GM23338 (cell line): Measurements from ENCODE around the gene ARL15. TPM values are rescaled to one million over a fixed set of nuclear protein-coding genes. Genes with fewer than 3 reads are reported as not detected.

Experiments
- ATAC-seq: fragments of 200-7000 bp; cut with Tn5 transposase; 3 replicates; pipeline ENCODE4 v1.9.1; 2020
- DNase-seq: peaks from one replicate; pipeline ENCODE4 v3.0.0-alpha.2; 2015; ENCODE audit warnings: low spot score
- H2AFZ ChIP-seq: fragments of 200-600 bp; sonication (generic); 2 replicates; pipeline ENCODE4 v1.8.0; 2016; ENCODE audit warnings: antibody characterized with exemption, mild to moderate bottlenecking, moderate library complexity
- H3F3A ChIP-seq: fragments of 200-600 bp; sonication (generic); replicated peaks from 2 replicates; pipeline ENCODE4 v1.8.0; 2017; ENCODE audit warnings: antibody characterized with exemption, mixed run types, low read depth
- H3K27ac ChIP-seq: fragments of 200-600 bp; sonication (generic); 2 replicates; pipeline ENCODE4 v1.6.1; 2016; ENCODE audit warnings: low read depth
- H3K27me3 ChIP-seq: fragments of 200-600 bp; sonication (generic); 2 replicates; pipeline ENCODE4 v1.8.0; 2016; ENCODE audit warnings: mild to moderate bottlenecking, mixed run types, moderate library complexity; ENCODE audit not compliant: insufficient read depth
- H3K36me3 ChIP-seq: fragments of 200-600 bp; sonication (generic); 2 replicates; pipeline ENCODE4 v1.8.0; 2016; ENCODE audit warnings: mild to moderate bottlenecking; ENCODE audit not compliant: insufficient read depth
- H3K4me1 ChIP-seq: fragments of 200-600 bp; sonication (generic); 2 replicates; pipeline ENCODE4 v1.8.0; 2016; ENCODE audit warnings: mild to moderate bottlenecking, moderate library complexity; ENCODE audit not compliant: insufficient read depth
- H3K4me2 ChIP-seq: fragments of 200-600 bp; sonication (generic); 2 replicates; pipeline ENCODE4 v1.7.1; 2017; ENCODE audit warnings: mixed run types
- H3K4me3 ChIP-seq: fragments of 200-600 bp; sonication (generic); 2 replicates; pipeline ENCODE4 v1.6.1; 2016; ENCODE audit warnings: mixed run types
- H3K79me2 ChIP-seq: fragments of 200-600 bp; sonication (generic); replicated peaks from 2 replicates; pipeline ENCODE4 v1.8.0; 2017; ENCODE audit warnings: mild to moderate bottlenecking; ENCODE audit not compliant: insufficient read depth
- H3K9me2 ChIP-seq: fragments of 200-600 bp; sonication (generic); 2 replicates; pipeline ENCODE4 v1.8.0; 2017; ENCODE audit not compliant: insufficient read depth
- H4K20me1 ChIP-seq: fragments of 200-600 bp; sonication (generic); replicated peaks from 2 replicates; pipeline ENCODE4 v1.8.0; 2017; ENCODE audit warnings: mild to moderate bottlenecking; ENCODE audit not compliant: insufficient read depth
- H3K27ac Mint-ChIP-seq: 2 replicates; pipeline ENCODE4 v1.8.0; 2020; ENCODE audit warnings: inconsistent platforms, mild to moderate bottlenecking, moderate library complexity, mixed read lengths
- H3K27me3 Mint-ChIP-seq: 3 replicates; pipeline ENCODE4 v1.8.0; 2022; ENCODE audit warnings: low read depth, mild to moderate bottlenecking, moderate library complexity, mixed read lengths, inconsistent platforms; ENCODE audit not compliant: insufficient read depth, poor library complexity
- H3K36me3 Mint-ChIP-seq: 3 replicates; pipeline ENCODE4 v1.8.0; 2021; ENCODE audit warnings: low read depth, mild to moderate bottlenecking, inconsistent platforms, moderate library complexity, mixed read lengths
- H3K4me1 Mint-ChIP-seq: 3 replicates; pipeline ENCODE4 v1.8.0; 2020; ENCODE audit warnings: mild to moderate bottlenecking, inconsistent platforms, mixed read lengths
- H3K4me3 Mint-ChIP-seq: 3 replicates; pipeline ENCODE4 v1.8.0; 2021; ENCODE audit warnings: moderate library complexity, mild to moderate bottlenecking, inconsistent platforms, mixed read lengths
- H3K9me3 Mint-ChIP-seq: 3 replicates; pipeline ENCODE4 v1.8.0; 2020; ENCODE audit warnings: moderate library complexity, mild to moderate bottlenecking, inconsistent platforms, mixed read lengths
- CTCF ChIP-seq, 2 experiments: fragments of 200-600 bp in 1 of 2; sonication (generic) in 1 of 2; conservative IDR thresholded peaks; 2 replicates each; pipeline versions ENCODE4 v1.5.1 to v1.6.1; 2016 to 2017; ENCODE audit warnings: antibody characterized with exemption in 2 of 2, low read depth in 2 of 2, mild to moderate bottlenecking in 2 of 2, moderate library complexity in 1 of 2
- ETS1 ChIP-seq: IDR thresholded peaks from 2 replicates; pipeline ENCODE4 v1.6.1; 2016; ENCODE audit warnings: antibody characterized with exemption
- EZH2 ChIP-seq: fragments of 200-600 bp; sonication (generic); IDR thresholded peaks from one replicate; pipeline ENCODE4 v1.8.0; 2017; ENCODE audit warnings: antibody characterized with exemption, mild to moderate bottlenecking, low read depth; ENCODE audit not compliant: unreplicated experiment
- EZH2phosphoT487 ChIP-seq: fragments of 200-600 bp; sonication (generic); IDR thresholded peaks from one replicate; pipeline ENCODE4 v1.8.1; 2018; ENCODE audit warnings: antibody characterized with exemption; ENCODE audit not compliant: unreplicated experiment
- JUNB ChIP-seq: IDR thresholded peaks from one replicate; pipeline ENCODE4 v1.6.1; 2016; ENCODE audit warnings: antibody characterized with exemption; ENCODE audit not compliant: unreplicated experiment
- NANOG ChIP-seq: IDR thresholded peaks from 2 replicates; pipeline ENCODE4 v1.6.1; 2016; ENCODE audit warnings: antibody characterized with exemption, borderline replicate concordance
- STAT1 ChIP-seq: IDR thresholded peaks from one replicate; pipeline ENCODE4 v1.6.1; 2016; ENCODE audit warnings: antibody characterized with exemption; ENCODE audit not compliant: unreplicated experiment
- polyA plus RNA-seq: library from polyadenylated mRNA; unstranded; fragments of >200 nt; fragmentation: Nextera tagmentation; extraction: Ambion mirVana; gene quantifications from 2 replicates; pipeline ENCODE4 v1.2.1, GENCODE V29; 2016
- total RNA-seq: library from RNA; depleted of rRNA; stranded (reverse); fragments of >200 nt; shearing (Covaris generic); gene quantifications from 2 replicates; pipeline ENCODE4 v1.2.3, GENCODE V29; 2014
- TF ChIP-seq, protein P1 (sequence below): fragments of 250-450 bp; sonication (Bioruptor Pico); IDR thresholded peaks from 2 replicates; pipeline ENCODE4 v1.5.0; 2020; ENCODE audit warnings: mild to moderate bottlenecking, moderate library complexity

Gene ARL15
- total and polyA plus RNA-seq, 2 experiments from 2014 or later, result 13.0 to 54.0 TPM

DNA sequence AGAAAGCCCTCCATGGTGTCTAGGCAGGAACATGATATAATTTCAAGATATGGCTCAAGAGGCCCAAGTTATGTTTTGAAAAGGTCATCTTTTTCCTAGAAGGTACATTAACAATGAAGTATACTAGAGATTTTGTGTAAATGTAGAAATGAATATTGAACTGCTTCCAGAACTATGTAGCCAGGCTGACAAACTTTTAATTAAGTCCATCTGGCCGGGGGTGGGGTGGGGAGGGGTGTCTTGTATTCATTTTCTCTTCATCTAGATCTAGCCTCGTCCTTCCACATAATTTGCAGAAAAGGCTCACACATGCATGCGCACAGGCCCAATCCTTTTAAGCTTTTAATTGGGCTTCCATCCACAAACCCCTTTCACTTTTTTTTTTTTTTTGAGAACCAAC, 323.3 kb downstream of the ARL15 start:
- H3K36me3 Mint-ChIP-seq, result peaks cover 4% of the 10 kb centered on the region; the same call in 1 of the 3 replicates

DNA sequence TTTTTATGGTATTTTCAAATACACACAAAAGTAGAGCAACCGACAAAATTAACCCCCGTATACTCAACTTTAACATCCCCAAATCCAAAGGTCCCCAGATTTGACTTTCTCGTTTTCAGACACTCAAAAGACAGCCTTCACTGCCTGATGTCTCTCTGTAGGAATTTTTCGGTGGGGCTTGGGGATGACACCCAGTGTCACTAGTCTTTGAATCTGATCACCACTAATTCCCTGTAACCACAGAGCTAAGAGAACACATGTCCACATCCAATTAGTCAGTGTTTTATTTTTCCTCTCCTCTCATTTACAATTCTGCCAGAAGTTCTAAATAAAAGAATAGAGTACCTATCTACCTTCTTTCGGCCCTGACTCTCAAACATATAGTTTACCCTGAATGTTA, 324.6 kb downstream of the ARL15 start:
- Histone ChIP-seq H3K27me3 (no peaks in the 10 kb centered on the region), H3F3A (no peaks in the 10 kb centered on the region), H4K20me1 (no peaks in the 10 kb centered on the region), H3K4me1 (peaks cover 28% of the 10 kb centered on the region), H3K36me3 (no peaks in the 10 kb centered on the region), H3K4me3 (no peak overlapping the region), H3K4me2 (no peak overlapping the region), H2AFZ (no peak overlapping the region), H3K79me2 (no peaks in the 10 kb centered on the region), H3K27ac (no peak overlapping the region), H3K9me2 (no peaks in the 10 kb centered on the region)
- peaks cover 31% of the 10 kb centered on the region for H3K4me1 Mint-ChIP-seq
- H3K27me3 Mint-ChIP-seq, result peaks cover 4% of the 10 kb centered on the region
- H3K9me3 Mint-ChIP-seq, result peaks cover 4% of the 10 kb centered on the region; the same call in 1 of the 3 replicates
- no peak overlapping the region for H3K4me3 Mint-ChIP-seq
- DNase-seq (no peak), ATAC-seq (no peak)
- no peak overlapping the region for H3K27ac Mint-ChIP-seq
- peaks cover 4% of the 10 kb centered on the region; the same call in 1 of the 3 replicates for H3K36me3 Mint-ChIP-seq
- TF ChIP-seq, protein P1, sequence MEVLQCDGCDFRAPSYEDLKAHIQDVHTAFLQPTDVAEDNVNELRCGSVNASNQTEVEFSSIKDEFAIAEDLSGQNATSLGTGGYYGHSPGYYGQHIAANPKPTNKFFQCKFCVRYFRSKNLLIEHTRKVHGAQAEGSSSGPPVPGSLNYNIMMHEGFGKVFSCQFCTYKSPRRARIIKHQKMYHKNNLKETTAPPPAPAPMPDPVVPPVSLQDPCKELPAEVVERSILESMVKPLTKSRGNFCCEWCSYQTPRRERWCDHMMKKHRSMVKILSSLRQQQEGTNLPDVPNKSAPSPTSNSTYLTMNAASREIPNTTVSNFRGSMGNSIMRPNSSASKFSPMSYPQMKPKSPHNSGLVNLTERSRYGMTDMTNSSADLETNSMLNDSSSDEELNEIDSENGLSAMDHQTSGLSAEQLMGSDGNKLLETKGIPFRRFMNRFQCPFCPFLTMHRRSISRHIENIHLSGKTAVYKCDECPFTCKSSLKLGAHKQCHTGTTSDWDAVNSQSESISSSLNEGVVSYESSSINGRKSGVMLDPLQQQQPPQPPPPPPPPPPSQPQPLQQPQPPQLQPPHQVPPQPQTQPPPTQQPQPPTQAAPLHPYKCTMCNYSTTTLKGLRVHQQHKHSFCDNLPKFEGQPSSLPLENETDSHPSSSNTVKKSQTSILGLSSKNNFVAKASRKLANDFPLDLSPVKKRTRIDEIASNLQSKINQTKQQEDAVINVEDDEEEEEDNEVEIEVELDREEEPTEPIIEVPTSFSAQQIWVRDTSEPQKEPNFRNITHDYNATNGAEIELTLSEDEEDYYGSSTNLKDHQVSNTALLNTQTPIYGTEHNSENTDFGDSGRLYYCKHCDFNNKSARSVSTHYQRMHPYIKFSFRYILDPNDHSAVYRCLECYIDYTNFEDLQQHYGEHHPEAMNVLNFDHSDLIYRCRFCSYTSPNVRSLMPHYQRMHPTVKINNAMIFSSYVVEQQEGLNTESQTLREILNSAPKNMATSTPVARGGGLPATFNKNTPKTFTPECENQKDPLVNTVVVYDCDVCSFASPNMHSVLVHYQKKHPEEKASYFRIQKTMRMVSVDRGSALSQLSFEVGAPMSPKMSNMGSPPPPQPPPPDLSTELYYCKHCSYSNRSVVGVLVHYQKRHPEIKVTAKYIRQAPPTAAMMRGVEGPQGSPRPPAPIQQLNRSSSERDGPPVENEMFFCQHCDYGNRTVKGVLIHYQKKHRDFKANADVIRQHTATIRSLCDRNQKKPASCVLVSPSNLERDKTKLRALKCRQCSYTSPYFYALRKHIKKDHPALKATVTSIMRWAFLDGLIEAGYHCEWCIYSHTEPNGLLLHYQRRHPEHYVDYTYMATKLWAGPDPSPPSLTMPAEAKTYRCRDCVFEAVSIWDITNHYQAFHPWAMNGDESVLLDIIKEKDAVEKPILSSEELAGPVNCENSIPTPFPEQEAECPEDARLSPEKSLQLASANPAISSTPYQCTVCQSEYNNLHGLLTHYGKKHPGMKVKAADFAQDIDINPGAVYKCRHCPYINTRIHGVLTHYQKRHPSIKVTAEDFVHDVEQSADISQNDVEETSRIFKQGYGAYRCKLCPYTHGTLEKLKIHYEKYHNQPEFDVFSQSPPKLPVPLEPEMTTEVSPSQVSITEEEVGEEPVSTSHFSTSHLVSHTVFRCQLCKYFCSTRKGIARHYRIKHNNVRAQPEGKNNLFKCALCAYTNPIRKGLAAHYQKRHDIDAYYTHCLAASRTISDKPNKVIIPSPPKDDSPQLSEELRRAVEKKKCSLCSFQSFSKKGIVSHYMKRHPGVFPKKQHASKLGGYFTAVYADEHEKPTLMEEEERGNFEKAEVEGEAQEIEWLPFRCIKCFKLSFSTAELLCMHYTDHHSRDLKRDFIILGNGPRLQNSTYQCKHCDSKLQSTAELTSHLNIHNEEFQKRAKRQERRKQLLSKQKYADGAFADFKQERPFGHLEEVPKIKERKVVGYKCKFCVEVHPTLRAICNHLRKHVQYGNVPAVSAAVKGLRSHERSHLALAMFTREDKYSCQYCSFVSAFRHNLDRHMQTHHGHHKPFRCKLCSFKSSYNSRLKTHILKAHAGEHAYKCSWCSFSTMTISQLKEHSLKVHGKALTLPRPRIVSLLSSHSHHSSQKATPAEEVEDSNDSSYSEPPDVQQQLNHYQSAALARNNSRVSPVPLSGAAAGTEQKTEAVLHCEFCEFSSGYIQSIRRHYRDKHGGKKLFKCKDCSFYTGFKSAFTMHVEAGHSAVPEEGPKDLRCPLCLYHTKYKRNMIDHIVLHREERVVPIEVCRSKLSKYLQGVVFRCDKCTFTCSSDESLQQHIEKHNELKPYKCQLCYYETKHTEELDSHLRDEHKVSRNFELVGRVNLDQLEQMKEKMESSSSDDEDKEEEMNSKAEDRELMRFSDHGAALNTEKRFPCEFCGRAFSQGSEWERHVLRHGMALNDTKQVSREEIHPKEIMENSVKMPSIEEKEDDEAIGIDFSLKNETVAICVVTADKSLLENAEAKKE (CRISPR knock-in tag), result no peak
- no peak for TF ChIP-seq CTCF (conservative IDR thresholded peaks at IDR 0.05; ENCODE audit: low read depth in 2 of 2)

More for the DNA sequence above, 323.3 kb downstream of the ARL15 start:
- H3K27me3 ChIP-seq, result no peaks in the 10 kb centered on the region
- DNase-seq (no peak), ATAC-seq (no peak)
- H3K27ac ChIP-seq, result no peak overlapping the region
- H3K4me1 Mint-ChIP-seq, result peaks cover 31% of the 10 kb centered on the region
- H3K27ac Mint-ChIP-seq, result no peak overlapping the region
- peaks cover 29% of the 10 kb centered on the region for H3K4me1 ChIP-seq
- H2AFZ ChIP-seq, result no peak overlapping the region
- TF ChIP-seq JUNB, result no peak
- no peak for TF ChIP-seq ETS1
- no peak for TF ChIP-seq CTCF (conservative IDR thresholded peaks at IDR 0.05; ENCODE audit: low read depth in 2 of 2)
- TF ChIP-seq NANOG, result no peak
- TF ChIP-seq EZH2phosphoT487, result no peak
- TF ChIP-seq STAT1, result no peak
- no peak for TF ChIP-seq EZH2
- H3K9me2 ChIP-seq, result no peaks in the 10 kb centered on the region
- H3K4me3 ChIP-seq, result no peak overlapping the region
- H3K36me3 ChIP-seq, result no peaks in the 10 kb centered on the region
- H3K79me2 ChIP-seq, result no peaks in the 10 kb centered on the region
- no peaks in the 10 kb centered on the region for H3F3A ChIP-seq
- no peaks in the 10 kb centered on the region for H4K20me1 ChIP-seq
- H3K27me3 Mint-ChIP-seq, result peaks cover 2% of the 10 kb centered on the region
- H3K4me2 ChIP-seq, result no peak overlapping the region
- peaks cover 4% of the 10 kb centered on the region; the same call in 1 of the 3 replicates for H3K9me3 Mint-ChIP-seq
- H3K4me3 Mint-ChIP-seq, result no peak overlapping the region
